Activated naive CD4-positive, alpha-beta T cell treated with Interleukin-2 at 50 U/mL for 16 hours (primary cell): Measurements from ENCODE around the gene RNF44.
A peak's percentile ranks its signal among the peaks of the same experiment; 100 is the strongest.
"Not testable (repeated sequence)": the region's sequence is repeated elsewhere in the genome, so short reads cannot be mapped to it uniquely, and the experiment has no call there.

ENCODE experiments used
- DNase-seq: peaks from one replicate; pipeline ENCODE4 v3.0.0-alpha.2; 2020

RNF44 gene

GRCh38 chr5:176550937-176551336, 13.7 kb upstream of the RNF44 start:
- not testable (repeated sequence) for DNase-seq

DNA sequence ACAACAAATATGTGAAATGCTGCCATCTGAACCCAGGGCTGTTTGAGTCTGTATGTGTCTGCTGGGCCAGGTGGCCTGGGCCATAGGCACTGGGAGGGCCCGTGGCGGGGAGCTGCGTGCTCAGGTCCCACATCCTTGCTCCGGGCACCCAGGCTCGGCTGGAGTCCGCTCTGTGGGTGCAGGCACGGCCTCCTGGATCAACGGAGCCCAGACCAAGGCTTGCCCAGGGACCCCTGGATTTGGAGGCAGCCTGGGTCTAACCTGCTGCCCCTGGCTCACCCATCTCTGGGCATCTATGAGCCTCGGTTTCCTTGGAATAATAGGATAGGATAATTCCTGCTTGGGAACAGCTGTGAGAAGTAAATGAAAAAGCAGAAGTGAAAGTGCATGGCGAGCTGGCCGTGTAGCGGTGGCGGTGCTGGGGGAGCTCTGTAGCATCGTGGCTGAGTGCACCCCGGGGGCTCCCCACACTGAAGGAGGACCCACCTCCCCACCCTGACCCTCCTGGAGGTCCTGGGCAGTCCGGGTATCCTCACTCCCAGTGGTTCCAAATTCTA, 13.2 kb upstream of the RNF44 start:
- no peak for DNase-seq

GRCh38 chr5:176549871-176550270, 12.7 kb upstream of the RNF44 start:
- no peak for DNase-seq

DNA sequence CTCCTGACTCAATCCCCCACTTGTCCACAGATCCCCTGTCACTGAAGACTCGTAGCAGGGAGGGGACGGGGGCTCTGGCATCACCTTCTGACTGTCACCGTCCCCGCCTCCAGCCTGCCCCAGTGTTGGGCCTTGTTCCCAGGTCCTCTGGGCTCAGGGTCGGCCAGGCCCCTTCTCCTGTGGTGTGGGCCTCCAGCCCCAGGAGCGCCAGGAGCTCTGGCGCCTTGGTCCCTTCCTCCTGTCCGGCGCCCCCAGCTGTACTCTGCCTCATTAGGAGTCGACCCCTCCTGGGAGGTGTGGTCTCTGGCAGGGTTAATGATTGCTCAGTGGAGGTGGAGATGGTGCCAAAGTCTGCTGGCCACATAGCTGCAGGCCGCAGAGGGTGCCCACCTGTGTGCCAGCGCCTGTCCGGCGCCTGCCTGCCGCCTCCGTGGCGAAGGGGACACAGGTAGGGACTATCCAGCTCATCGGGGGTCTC, 11.8 kb upstream of the RNF44 start, which contains the start of gene CDHR2:
CDHR2 (plus strand) TSS at position 376 of the 478 bp plus-strand sequence. CDS start 16,011 bp downstream, outside the sequence.
- DNase-seq = no peak

DNA sequence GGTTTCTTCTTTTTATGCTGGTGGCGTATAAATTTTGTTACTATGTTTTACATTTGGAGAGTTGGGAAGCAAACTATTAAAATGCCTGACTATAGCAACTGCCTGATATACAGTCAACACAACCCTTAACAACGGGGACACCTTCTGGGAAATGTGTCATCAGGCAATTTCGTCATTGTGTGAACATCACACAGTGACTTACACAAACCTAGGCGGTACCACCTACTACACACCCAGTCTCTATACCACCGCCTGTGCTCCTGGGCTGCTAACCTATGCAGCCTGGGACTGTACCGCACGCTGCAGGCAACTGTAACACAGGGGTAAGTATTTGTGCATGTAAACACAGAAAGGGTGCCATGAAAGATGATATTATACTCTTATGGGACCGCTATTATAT, 10.6 kb upstream of the RNF44 start:
- peak; percentile 29 for DNase-seq

DNA sequence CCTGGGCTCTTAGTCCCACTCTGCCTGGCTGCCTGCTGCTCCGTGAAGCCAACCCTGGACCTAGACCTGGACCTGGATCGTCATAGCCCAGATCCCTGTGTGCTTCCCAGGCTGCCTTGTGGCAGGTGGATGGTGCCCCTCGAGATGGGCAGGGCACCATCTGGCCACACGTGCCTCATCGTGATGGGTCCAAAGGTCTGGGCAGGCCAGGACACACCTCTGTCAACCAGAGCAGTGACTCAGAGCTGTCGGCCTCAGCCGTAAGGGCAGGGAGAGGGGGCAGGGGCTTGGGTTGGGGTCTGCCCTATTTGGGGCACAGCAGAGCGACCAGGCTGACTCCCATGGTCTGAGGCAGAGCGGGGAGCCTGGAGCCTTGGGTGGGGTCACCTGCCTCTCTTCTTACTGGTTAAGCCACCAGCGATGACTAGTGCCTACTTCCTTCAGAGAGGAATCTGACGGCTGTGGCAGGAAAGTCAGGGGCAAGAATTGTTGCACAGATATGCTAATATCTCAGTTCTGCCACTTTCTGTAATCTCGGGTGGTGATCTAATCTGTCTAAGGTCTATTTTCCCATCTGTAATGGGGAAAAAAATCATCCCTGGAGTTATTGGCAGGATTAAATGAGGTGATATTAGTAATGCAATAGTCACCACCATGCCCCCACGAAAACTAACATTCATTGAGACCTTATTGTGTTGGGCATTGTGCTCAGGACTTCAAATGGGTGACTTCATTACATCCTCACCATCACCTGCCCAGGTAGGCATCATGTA, 8.7 kb upstream of the RNF44 start:
- DNase-seq = no peak

DNA sequence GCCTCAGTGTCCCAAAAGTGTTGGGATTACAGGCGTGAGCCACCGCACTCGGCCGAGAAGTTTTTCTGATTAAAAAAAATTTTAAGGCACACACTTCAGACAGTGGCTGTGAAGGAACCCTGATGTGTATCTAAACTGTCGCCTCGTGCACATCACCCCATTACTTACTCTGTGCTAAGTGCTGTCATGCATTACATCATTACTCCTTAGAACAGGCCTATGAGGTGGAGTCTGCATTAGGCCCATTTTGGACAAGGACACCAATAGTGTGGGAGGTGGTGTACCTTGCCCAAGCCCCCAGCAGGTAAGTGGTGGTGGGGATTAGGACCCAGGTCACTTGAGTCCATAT, 8.2 kb upstream of the RNF44 start:
- no peak for DNase-seq

DNA sequence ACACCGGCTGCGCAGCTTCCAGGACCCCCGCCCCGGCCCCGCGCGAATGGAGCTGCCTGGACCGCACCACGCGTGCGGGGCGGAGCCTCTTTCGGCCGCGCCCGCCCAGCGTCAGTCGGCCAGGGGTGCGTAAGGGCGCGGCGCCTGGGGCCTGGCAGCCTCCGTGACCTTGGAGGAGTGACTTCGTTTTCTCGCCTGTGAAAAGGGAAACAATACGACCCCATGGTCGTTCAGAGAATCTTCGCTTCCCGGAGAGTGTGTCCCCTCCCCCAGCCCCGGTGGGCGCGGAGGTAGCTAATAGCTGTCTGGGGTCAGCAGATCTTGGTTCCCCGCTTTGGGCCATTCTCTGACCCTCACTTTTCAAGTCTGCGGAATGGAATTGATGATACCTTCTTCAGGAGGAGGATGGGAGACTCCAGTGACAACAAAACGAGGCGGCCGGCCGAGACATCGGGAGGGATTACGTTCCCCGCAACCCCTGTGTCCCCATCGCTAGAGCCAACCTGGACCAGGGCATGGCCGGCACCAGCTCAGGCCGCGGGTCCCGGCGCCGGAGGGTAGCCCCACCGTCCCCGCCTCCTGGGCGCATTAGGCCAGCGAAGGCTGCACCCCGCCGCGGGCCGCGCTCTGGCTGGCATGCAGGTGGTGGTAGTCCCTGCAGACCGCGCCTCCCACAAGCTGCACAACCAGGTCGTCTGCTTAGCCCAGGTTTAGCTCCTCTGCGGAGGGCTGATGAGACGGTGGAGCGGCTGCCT, 6.4 kb upstream of the RNF44 start:
- DNase-seq = peak; percentile 77

DNA sequence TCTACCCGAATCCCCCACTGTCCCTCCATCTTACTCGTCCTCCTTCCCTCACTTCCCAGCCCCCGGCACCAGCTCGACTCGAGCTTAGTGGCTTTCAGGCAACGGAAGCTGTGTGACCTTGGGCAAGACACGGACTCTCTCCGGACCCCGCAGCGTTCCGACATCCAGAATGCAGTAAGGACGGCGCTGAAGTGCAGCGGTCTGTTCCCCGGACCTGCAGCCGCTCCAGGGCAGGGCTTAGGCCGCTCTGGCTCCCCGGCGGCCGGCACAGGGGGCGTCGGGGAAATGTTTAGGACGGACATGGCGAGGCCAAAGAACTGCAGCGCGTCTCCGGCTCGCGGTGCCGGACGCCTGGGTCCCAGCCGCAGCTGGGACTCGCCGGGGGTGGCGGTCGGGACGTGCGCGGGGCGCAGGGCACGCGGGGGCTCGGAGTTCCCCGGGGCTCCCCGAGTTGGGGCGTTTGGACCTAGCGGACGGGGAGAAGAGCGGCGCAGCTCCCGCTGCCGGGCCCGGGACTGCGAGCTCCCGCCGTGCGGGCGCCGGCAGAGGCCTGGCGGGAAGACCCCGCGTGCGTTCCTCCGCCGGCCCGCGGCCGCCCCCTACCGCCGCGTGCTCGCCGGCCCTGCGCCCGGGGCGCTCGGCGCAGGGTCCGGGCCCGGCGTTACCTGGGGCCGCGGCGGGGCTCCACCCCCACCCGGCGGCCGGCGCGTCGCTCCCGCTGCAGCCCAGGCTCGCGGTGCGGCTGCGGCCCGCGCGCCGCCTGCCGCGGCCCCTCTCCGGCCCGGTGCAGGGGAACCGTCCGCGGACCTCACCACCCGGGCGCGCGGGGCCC, 5.6 kb upstream of the RNF44 start:
- peak; percentile 34 for DNase-seq

- DNase-seq = peak; percentile 72
Measured at GRCh38 chr5:176542135-176542595, 5.0 kb upstream of the RNF44 start.

DNA sequence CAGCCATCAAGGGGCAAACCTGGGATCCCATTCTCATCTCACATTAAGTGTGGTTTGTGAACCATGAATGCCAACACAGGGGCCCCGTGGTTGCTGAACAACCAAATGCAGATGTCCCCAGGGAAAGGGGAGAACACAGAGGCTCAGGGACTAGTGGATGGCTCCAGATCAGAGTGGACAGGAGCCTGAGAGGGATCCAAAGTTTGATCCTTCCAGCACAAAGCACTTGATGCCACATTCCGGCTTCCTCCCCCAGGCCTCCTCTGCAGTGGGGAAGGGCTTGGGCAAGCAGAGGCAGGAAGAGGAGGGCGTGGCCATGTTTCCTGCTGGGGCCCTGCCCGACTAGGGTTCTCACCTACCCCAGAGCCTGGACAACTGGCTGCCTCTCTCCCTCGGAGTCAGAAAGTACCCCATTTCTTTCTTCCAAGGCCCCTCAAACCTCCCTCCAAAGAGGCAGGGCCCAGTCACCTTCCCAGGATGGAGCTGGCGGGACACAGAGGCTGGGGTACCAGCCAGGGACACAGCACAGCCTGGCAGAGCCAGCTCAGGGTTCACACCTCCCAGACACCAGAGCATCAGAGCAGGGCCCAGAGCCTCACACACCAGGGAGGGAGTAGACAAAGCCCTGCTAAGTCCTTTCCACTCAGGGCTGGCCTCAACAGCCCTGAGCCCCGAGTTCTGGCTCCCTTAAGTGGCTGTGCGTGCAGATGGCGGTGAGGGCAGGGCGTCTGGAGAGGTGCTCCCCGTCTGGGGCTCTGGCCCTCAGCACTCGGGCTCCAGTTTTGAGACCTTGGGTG, 4.3 kb upstream of the RNF44 start:
- DNase-seq = peak; percentile 60

- DNase-seq = no peak
Measured at GRCh38 chr5:176540956-176541337, 3.7 kb upstream of the RNF44 start.

- DNase-seq = no peak
Measured at GRCh38 chr5:176540476-176540899, 3.3 kb upstream of the RNF44 start.

DNA sequence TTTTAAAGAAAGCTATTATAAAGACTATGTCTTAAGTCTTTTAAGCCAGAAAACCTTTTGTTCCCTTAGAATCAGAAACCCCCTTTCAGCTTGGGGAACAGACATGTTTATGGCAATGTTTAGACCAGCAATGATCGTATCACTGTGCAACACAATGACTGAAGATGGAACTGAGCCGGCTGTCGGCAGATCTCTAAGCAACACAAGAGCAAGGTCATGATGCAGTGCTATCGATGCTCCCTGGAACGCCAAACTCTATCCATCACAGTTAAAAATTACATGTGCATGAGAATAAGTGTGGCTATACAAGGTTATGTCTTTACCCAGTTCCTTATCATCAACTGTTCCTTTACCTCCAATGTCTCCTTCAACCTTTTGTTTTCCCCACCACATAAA, 1.8 kb upstream of the RNF44 start:
- DNase-seq = no peak

DNA sequence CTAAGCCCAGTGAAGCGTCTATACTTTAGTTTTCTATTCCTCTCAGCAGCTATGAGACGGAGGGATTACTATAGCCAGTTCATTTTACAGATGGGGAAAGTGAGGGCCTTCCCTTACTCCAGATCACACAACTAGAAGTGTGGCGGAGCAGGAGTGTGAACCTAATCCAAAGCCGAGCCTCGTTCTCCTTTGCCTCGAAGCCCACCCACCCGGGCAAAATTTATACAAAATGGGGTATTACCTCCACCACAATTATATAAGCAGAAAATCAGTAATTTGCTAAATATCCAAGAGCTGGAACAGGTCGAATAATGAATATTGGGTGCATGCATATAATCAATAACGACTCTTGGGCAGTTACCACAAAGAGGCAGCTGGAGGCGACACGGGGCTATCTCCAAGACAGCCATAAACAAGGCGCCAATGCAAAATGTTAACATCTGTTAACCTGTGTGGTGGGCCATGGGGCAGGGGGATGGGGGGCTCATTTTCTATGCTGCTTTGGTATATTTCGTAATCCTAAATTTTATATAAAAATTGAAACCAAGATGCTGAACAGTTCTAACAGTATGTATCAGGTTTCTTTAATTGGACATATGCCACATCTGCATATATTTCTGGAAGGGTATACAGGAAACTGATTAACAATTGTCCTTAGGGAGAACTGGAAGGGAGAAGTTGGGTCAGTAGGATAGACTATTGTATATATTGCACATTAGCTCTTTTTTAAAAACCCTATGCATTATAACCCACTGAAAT, 1.2 kb upstream of the RNF44 start:
- no peak for DNase-seq

GRCh38 chr5:176537554-176538229, 490 bp upstream of the RNF44 start:
- peak; percentile 97 for DNase-seq

- peak; percentile 83 for DNase-seq
Measured at GRCh38 chr5:176536132-176536901, 885 bp downstream of the RNF44 start.

GRCh38 chr5:176535664-176536131, 1.5 kb downstream of the RNF44 start:
- DNase-seq = no peak

DNA sequence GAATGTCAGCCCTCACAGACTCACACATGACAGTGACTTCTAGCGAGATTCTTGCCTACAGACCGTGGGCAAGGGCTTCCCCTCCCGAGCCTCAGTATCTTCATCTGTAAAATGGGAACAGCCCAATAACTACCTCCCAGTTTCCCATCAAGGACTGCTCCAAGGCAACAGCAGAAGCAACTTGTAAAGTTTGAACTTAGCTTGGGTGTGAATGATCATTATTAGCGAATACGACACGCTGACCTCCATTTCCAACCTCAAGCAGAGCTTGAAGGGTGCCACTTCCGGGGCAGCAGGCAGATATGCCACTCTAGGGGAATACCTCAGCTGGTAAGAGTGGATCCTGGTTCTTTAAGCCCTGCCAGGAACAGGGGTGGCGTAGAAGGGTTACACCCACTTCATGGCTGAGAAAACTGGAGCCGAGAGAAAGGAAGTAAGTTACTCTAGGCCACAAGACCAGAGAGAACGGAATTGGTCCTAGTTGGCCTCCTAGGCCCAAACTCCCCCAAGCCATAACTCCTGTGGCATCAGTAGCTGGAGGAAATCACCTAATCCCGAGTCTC, 2.0 kb downstream of the RNF44 start:
- peak; percentile 46 for DNase-seq
